Measurements from ENCODE around the gene MYO3B. TPM values are rescaled to one million over a fixed set of nuclear protein-coding genes. Genes with fewer than 3 reads are reported as not detected.

MYO3B gene
- total and polyA plus RNA-seq, 2 donors (not counting 3 experiments of a cell fraction or from before 2014, with no cell fraction given), result 0.03 TPM; not detected in 1

- dilution Hi-C loops (cut with MboI; ENCODE audit: extremely low pct_ligation_motif_present, low sequenced_read_pairs), result no loop called here
- BruUV-seq (replicated peaks), result no TSS peak
- Histone ChIP-seq H4K20me1 (replicated peaks; ENCODE audit: control insufficient read depth, extremely low read depth, insufficient read depth, low read length) (no peaks in the 10 kb centered on the region), H2AFZ (ENCODE audit: low read depth, low read length) (no peak overlapping the region), H3K9me3 (replicated peaks; ENCODE audit: control insufficient read depth, insufficient read depth, low read length) (no peaks in the 10 kb centered on the region), H3K36me3 (ENCODE audit: control insufficient read depth in 2 of 2, extremely low read depth in 1 of 2, insufficient read depth in 2 of 2, low read length in 2 of 2) (no peaks in the 10 kb centered on the region), H3K9me1 (replicated peaks; ENCODE audit: control insufficient read depth, extremely low read depth, insufficient read depth, low read length) (no peaks in the 10 kb centered on the region), H3K9ac (replicated peaks; ENCODE audit: extremely low read depth, insufficient read depth, low read length) (no peak overlapping the region), H3K4me3 (replicated peaks in 1 of 3; ENCODE audit: insufficient read depth in 1 of 3, low read depth in 1 of 3, low read length in 3 of 3) (no peak overlapping the region), H3K79me2 (ENCODE audit: control insufficient read depth, insufficient read depth, low read length) (no peaks in the 10 kb centered on the region), H3K4me1 (ENCODE audit: control insufficient read depth, extremely low read depth, insufficient read depth, low read length) (no peaks in the 10 kb centered on the region), H3K4me2 (ENCODE audit: insufficient read depth, low read length) (no peak overlapping the region), H3K27ac (ENCODE audit: insufficient read depth, low read depth, low read length) (no peak overlapping the region), H3K27me3 (ENCODE audit: control insufficient read depth in 2 of 2, insufficient read depth in 2 of 2, low read length in 2 of 2) (peaks cover 0 to 1% of the 10 kb centered on the region in 2 experiments)
- DNase-seq (ENCODE audit: low read depth, low spot score), result no peak
- CTCF ChIA-PET, result interaction anchor here (0.5 to 1.0 kb wide), 2 partner anchors 13 to 173 kb away, joined by 3 to 7 read pairs; no protein-coding TSS in a partner anchor
- no peak for FAIRE-seq
- POLR2A ChIA-PET, result no interaction called here
- no peak for TF ChIP-seq MYC (IDR thresholded peaks at IDR 0.05; ENCODE audit: low read depth, low read length)
- TF ChIP-seq MAX (IDR thresholded peaks at IDR 0.05; ENCODE audit: insufficient read depth, insufficient read length), result no peak
- no peak for TF ChIP-seq JUN (IDR thresholded peaks at IDR 0.05; ENCODE audit: borderline replicate concordance, insufficient read depth, insufficient read length, low read depth)
- no peak for TF ChIP-seq CTCF (IDR thresholded peaks at IDR 0.05; ENCODE audit: extremely low read depth in 1 of 2, insufficient read depth in 1 of 2, low read depth in 1 of 2, low read length in 2 of 2)
- no peak for TF ChIP-seq POLR2AphosphoS5 (IDR thresholded peaks at IDR 0.05; ENCODE audit: insufficient read depth, low read depth, low read length)
- intact Hi-C loops (cut with micrococcal nuclease), result no loop called here
Measured at GRCh38 chr2:170582751-170583463, 405.0 kb downstream of the MYO3B start.
